SK-N-SH (cell line): Measurements from ENCODE around the gene TMEM109. TPM values are rescaled to one million over a fixed set of nuclear protein-coding genes. Genes with fewer than 3 reads are reported as not detected.

ENCODE experiments used
- CTCF ChIA-PET: fragments of 300-600, 350-600 bp; formaldehyde crosslinking; extraction: SDS; loops from one replicate; lab custom pipeline; 2021; lab: Yijun Ruan, JAX
- POLR2A ChIA-PET: fragments of 350-600 bp; sonication (Branson Sonifier 250); formaldehyde crosslinking; extraction: SDS; loops from one replicate; lab custom pipeline; 2020; ENCODE audit warnings: antibody characterized with exemption, inconsistent platforms; lab: Yijun Ruan, JAX
- DNase-seq: peaks from one replicate; pipeline ENCODE4 v3.0.0; 2012
- H2AFZ ChIP-seq: fragments of 200-600 bp; sonication (generic); 2 replicates; pipeline ENCODE4 v1.8.1; 2016; ENCODE audit warnings: antibody characterized with exemption, mild to moderate bottlenecking, low read depth
- H3F3A ChIP-seq: fragments of 200-600 bp; sonication (generic); replicated peaks from 2 replicates; pipeline ENCODE3; 2016; ENCODE audit warnings: antibody characterized with exemption, mild to moderate bottlenecking; ENCODE audit not compliant: insufficient read depth
- H3K27ac ChIP-seq, 2 experiments: fragments of 200-500 bp in 1 of 2; fragments of 200-600 bp in 1 of 2; sonication (Bioruptor generic) in 1 of 2; sonication (generic), shearing (Covaris generic) in 1 of 2; 2 replicates each; pipeline versions ENCODE4 v1.5.1 to v1.6.1; 2014 to 2016; ENCODE audit warnings: low read depth in 2 of 2, inconsistent platforms in 1 of 2, low read length in 1 of 2, mild to moderate bottlenecking in 1 of 2, mixed read lengths in 1 of 2
- H3K27me3 ChIP-seq: fragments of 200-600 bp; sonication (generic), shearing (Covaris generic); 2 replicates; pipeline ENCODE4 v1.6.1; 2016; ENCODE audit warnings: mixed run types; ENCODE audit not compliant: insufficient read depth
- H3K36me3 ChIP-seq, 2 experiments: fragments of 200-500 bp in 1 of 2; fragments of 200-600 bp in 1 of 2; sonication (Bioruptor generic) in 1 of 2; sonication (generic) in 1 of 2; replicated peaks in 1 of 2; 2 replicates each; pipeline versions ENCODE3 to v1.5.1; 2014 to 2016; ENCODE audit warnings: low read length in 1 of 2, mild to moderate bottlenecking in 1 of 2; ENCODE audit not compliant: insufficient read depth in 2 of 2, control insufficient read depth in 1 of 2
- H3K4me1 ChIP-seq, 2 experiments: fragments of 200-500 bp in 1 of 2; fragments of 200-600 bp in 1 of 2; sonication (Bioruptor generic) in 1 of 2; sonication (generic), shearing (Covaris generic) in 1 of 2; 2 replicates each; pipeline versions ENCODE4 v1.5.1 to v1.6.1; 2014 to 2016; ENCODE audit warnings: low read depth in 1 of 2, low read length in 1 of 2, mixed run types in 1 of 2; ENCODE audit not compliant: insufficient read depth in 2 of 2, control insufficient read depth in 1 of 2
- H3K4me2 ChIP-seq: fragments of 200-600 bp; sonication (generic), shearing (Covaris generic); 2 replicates; pipeline ENCODE4 v1.6.1; 2017; ENCODE audit warnings: mixed run types
- H3K4me3 ChIP-seq, 2 experiments: fragments of 200-500 bp in 1 of 2; fragments of 200-600 bp in 1 of 2; sonication (Bioruptor generic) in 1 of 2; sonication (generic), shearing (Covaris generic) in 1 of 2; 2 replicates each; pipeline versions ENCODE4 v1.5.1 to v1.8.1; 2014 to 2016; ENCODE audit warnings: low read depth in 2 of 2, inconsistent platforms in 1 of 2, low read length in 1 of 2, mild to moderate bottlenecking in 1 of 2, mixed read lengths in 1 of 2, moderate library complexity in 1 of 2
- H3K79me2 ChIP-seq: fragments of 200-600 bp; sonication (generic); 2 replicates; pipeline ENCODE4 v1.8.1; 2017; ENCODE audit warnings: mild to moderate bottlenecking; ENCODE audit not compliant: insufficient read depth
- H3K9ac ChIP-seq: fragments of 200-600 bp; sonication (generic); 2 replicates; pipeline ENCODE4 v1.6.1; 2017; ENCODE audit warnings: mixed run types
- H3K9me2 ChIP-seq: fragments of 200-600 bp; sonication (generic); 2 replicates; pipeline ENCODE4 v1.6.1; 2017; ENCODE audit warnings: mixed run types
- H3K9me3 ChIP-seq: fragments of 200-600 bp; sonication (generic); 2 replicates; pipeline ENCODE4 v1.6.1; 2017; ENCODE audit warnings: mixed run types, mild to moderate bottlenecking, moderate library complexity
- H4K20me1 ChIP-seq: fragments of 200-600 bp; sonication (generic); 2 replicates; pipeline ENCODE4 v1.6.1; 2017; ENCODE audit warnings: mild to moderate bottlenecking, mixed run types; ENCODE audit not compliant: insufficient read depth
- FOSL2 ChIP-seq: IDR thresholded peaks from 2 replicates; pipeline ENCODE4 v1.4.0; 2012; ENCODE audit warnings: low read depth, mild to moderate bottlenecking, moderate library complexity, borderline replicate concordance
- FOXJ3 ChIP-seq: sonication (generic); formaldehyde crosslinking; IDR thresholded peaks from 2 replicates; pipeline ENCODE4 v1.5.1; 2020; ENCODE audit warnings: mild to moderate bottlenecking, missing genetic modification reagents
- JUND ChIP-seq: IDR thresholded peaks from 2 replicates; pipeline ENCODE4 v1.4.0; 2012
- MXI1 ChIP-seq: IDR thresholded peaks from 2 replicates; pipeline ENCODE4 v1.6.1; 2012; ENCODE audit warnings: mild to moderate bottlenecking, low read depth, low read length, improper control_type of control experiment
- NFIC ChIP-seq: IDR thresholded peaks from 2 replicates; pipeline ENCODE4 v1.4.0; 2012; ENCODE audit warnings: borderline replicate concordance
- POLR2AphosphoS5 ChIP-seq: IDR thresholded peaks from 2 replicates; pipeline ENCODE4 v1.6.1; 2012; ENCODE audit warnings: low read depth, low read length
- RAD21 ChIP-seq: IDR thresholded peaks from 2 replicates; pipeline ENCODE4 v1.6.1; 2012; ENCODE audit warnings: mild to moderate bottlenecking, low read length
- RCOR1 ChIP-seq: fragments of 150-350 bp; IDR thresholded peaks from 2 replicates; pipeline ENCODE4 v1.6.1; 2017; ENCODE audit warnings: antibody characterized with exemption, low read length
- RFX5 ChIP-seq: IDR thresholded peaks from 2 replicates; pipeline ENCODE4 v1.6.1; 2012; ENCODE audit warnings: mild to moderate bottlenecking, improper control_type of control experiment, low read length
- SIN3A ChIP-seq: IDR thresholded peaks from 2 replicates; pipeline ENCODE4 v1.6.1; 2012; ENCODE audit warnings: low read depth, mild to moderate bottlenecking, low read length, moderate library complexity, borderline replicate concordance
- TCF12 ChIP-seq: IDR thresholded peaks from 2 replicates; pipeline ENCODE4 v1.4.0; 2012
- TEAD4 ChIP-seq: IDR thresholded peaks from 2 replicates; pipeline ENCODE4 v1.4.0; 2012; ENCODE audit warnings: mild to moderate bottlenecking, borderline replicate concordance; ENCODE audit not compliant: insufficient read depth
- YY1 ChIP-seq: IDR thresholded peaks from 2 replicates; pipeline ENCODE4 v1.4.0; 2012; ENCODE audit warnings: low read depth, mild to moderate bottlenecking
- WGBS: methylation state at CpG from one replicate; pipeline ENCODE4 v1.1.6; 2017; ENCODE audit warnings: low lambda C conversion rate; 5-methylcytosine and 5-hydroxymethylcytosine counted together
- polyA plus RNA-seq, 3 experiments: library from polyadenylated mRNA; depleted of rRNA; stranded (reverse); fragments of >200 nt; gene quantifications; 2 replicates each; pipeline ENCODE4 v1.2.3, GENCODE V29; 2012
- TF ChIP-seq, protein P1 (sequence below): IDR thresholded peaks from 2 replicates; pipeline ENCODE4 v1.4.0; 2012; ENCODE audit warnings: low read depth, borderline replicate concordance
- TF ChIP-seq, protein P2 (sequence below): IDR thresholded peaks from 2 replicates; pipeline ENCODE4; 2012
- TF ChIP-seq, protein P3 (sequence below): fragments of 150-350 bp; IDR thresholded peaks from 2 replicates; pipeline ENCODE4 v1.6.1; 2016; ENCODE audit warnings: mild to moderate bottlenecking, low read depth, low read length
- TF ChIP-seq, protein P4 (sequence below): IDR thresholded peaks from 2 replicates; pipeline ENCODE4 v1.6.1; 2012; ENCODE audit warnings: mild to moderate bottlenecking, low read depth, low read length, moderate library complexity
- TF ChIP-seq, protein P5 (sequence below): IDR thresholded peaks from 2 replicates; pipeline ENCODE4 v1.4.0; 2012; ENCODE audit warnings: low read depth, borderline replicate concordance
- TF ChIP-seq, protein P6 (sequence below): IDR thresholded peaks from 2 replicates; pipeline ENCODE4 v1.4.0; 2012; ENCODE audit warnings: low read depth
- TF ChIP-seq, protein P7 (sequence below): fragments of 200-600 bp; sonication (generic); IDR thresholded peaks from 2 replicates; pipeline ENCODE4 v1.6.1; 2017; ENCODE audit warnings: antibody characterized with exemption, mild to moderate bottlenecking, moderate library complexity

The TMEM109 gene
- polyA plus RNA-seq, 1 of the 3 experiments (the other 2 are of a cell fraction): 52.7 TPM

DNA sequence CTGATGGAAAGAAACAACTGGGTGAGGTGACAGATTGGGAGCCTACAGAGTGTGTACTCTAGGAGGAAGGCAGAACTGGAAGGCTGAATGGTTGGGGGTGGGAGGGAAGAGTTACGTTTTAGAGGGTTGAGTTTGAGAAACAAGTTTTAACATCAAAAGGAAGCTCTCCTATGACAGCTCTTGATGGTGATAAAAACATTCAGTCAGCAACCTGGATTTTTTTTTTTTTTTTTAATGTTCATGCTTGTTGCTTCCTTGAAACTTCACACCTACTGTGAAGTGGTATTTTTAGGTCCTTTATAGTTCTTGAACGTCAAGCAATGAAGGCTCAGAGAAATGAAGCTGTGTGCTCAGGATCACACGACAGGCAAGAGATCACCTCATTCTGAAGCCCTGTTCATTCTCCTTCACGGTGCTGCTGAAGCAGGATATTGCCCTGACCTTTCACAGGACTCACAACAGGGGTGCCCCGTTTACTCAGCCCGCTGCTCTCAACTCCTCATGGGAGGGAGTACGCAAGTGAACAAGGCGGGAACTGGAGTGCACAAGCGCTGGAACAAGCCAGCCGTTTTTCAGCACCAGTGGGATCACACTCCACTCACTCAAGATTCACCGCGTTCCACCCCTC is 1.6 kb upstream of the TMEM109 start:
- DNase-seq: no peak
- H3K27ac ChIP-seq: no peak overlapping the region
- H3K4me1 ChIP-seq: peaks cover 7 to 20% of the 10 kb centered on the region in 2 experiments; a peak in 1 of 4 replicates
- no peaks in the 10 kb centered on the region; the same call in 1 of the 2 replicates for H3K27me3 ChIP-seq
- no peak for TF ChIP-seq NFIC
- TF ChIP-seq RCOR1: no peak
- TF ChIP-seq, protein P1, sequence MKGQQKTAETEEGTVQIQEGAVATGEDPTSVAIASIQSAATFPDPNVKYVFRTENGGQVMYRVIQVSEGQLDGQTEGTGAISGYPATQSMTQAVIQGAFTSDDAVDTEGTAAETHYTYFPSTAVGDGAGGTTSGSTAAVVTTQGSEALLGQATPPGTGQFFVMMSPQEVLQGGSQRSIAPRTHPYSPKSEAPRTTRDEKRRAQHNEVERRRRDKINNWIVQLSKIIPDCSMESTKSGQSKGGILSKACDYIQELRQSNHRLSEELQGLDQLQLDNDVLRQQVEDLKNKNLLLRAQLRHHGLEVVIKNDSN: no peak
- no peak for TF ChIP-seq SIN3A
- no peak for TF ChIP-seq MXI1
- TF ChIP-seq, protein P2, sequence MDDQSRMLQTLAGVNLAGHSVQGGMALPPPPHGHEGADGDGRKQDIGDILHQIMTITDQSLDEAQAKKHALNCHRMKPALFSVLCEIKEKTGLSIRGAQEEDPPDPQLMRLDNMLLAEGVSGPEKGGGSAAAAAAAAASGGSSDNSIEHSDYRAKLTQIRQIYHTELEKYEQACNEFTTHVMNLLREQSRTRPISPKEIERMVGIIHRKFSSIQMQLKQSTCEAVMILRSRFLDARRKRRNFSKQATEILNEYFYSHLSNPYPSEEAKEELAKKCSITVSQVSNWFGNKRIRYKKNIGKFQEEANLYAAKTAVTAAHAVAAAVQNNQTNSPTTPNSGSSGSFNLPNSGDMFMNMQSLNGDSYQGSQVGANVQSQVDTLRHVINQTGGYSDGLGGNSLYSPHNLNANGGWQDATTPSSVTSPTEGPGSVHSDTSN: no peak
- no peak for TF ChIP-seq TEAD4
- TF ChIP-seq, protein P3, sequence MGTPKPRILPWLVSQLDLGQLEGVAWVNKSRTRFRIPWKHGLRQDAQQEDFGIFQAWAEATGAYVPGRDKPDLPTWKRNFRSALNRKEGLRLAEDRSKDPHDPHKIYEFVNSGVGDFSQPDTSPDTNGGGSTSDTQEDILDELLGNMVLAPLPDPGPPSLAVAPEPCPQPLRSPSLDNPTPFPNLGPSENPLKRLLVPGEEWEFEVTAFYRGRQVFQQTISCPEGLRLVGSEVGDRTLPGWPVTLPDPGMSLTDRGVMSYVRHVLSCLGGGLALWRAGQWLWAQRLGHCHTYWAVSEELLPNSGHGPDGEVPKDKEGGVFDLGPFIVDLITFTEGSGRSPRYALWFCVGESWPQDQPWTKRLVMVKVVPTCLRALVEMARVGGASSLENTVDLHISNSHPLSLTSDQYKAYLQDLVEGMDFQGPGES: no peak
- no peak for TF ChIP-seq FOXJ3 (CRISPR knock-in tag)
- TF ChIP-seq, protein P4, sequence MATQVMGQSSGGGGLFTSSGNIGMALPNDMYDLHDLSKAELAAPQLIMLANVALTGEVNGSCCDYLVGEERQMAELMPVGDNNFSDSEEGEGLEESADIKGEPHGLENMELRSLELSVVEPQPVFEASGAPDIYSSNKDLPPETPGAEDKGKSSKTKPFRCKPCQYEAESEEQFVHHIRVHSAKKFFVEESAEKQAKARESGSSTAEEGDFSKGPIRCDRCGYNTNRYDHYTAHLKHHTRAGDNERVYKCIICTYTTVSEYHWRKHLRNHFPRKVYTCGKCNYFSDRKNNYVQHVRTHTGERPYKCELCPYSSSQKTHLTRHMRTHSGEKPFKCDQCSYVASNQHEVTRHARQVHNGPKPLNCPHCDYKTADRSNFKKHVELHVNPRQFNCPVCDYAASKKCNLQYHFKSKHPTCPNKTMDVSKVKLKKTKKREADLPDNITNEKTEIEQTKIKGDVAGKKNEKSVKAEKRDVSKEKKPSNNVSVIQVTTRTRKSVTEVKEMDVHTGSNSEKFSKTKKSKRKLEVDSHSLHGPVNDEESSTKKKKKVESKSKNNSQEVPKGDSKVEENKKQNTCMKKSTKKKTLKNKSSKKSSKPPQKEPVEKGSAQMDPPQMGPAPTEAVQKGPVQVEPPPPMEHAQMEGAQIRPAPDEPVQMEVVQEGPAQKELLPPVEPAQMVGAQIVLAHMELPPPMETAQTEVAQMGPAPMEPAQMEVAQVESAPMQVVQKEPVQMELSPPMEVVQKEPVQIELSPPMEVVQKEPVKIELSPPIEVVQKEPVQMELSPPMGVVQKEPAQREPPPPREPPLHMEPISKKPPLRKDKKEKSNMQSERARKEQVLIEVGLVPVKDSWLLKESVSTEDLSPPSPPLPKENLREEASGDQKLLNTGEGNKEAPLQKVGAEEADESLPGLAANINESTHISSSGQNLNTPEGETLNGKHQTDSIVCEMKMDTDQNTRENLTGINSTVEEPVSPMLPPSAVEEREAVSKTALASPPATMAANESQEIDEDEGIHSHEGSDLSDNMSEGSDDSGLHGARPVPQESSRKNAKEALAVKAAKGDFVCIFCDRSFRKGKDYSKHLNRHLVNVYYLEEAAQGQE: no peak
- no peak for TF ChIP-seq FOSL2
- TF ChIP-seq TCF12: no peak
- no peak for TF ChIP-seq JUND
- TF ChIP-seq, protein P5, sequence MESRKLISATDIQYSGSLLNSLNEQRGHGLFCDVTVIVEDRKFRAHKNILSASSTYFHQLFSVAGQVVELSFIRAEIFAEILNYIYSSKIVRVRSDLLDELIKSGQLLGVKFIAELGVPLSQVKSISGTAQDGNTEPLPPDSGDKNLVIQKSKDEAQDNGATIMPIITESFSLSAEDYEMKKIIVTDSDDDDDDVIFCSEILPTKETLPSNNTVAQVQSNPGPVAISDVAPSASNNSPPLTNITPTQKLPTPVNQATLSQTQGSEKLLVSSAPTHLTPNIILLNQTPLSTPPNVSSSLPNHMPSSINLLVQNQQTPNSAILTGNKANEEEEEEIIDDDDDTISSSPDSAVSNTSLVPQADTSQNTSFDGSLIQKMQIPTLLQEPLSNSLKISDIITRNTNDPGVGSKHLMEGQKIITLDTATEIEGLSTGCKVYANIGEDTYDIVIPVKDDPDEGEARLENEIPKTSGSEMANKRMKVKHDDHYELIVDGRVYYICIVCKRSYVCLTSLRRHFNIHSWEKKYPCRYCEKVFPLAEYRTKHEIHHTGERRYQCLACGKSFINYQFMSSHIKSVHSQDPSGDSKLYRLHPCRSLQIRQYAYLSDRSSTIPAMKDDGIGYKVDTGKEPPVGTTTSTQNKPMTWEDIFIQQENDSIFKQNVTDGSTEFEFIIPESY: no peak
- TF ChIP-seq, protein P6, sequence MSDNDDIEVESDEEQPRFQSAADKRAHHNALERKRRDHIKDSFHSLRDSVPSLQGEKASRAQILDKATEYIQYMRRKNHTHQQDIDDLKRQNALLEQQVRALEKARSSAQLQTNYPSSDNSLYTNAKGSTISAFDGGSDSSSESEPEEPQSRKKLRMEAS: no peak
- no peak for TF ChIP-seq RFX5
- no peak for TF ChIP-seq POLR2AphosphoS5
- TF ChIP-seq YY1: no peak
- no peak for TF ChIP-seq RAD21
- TF ChIP-seq, protein P7, sequence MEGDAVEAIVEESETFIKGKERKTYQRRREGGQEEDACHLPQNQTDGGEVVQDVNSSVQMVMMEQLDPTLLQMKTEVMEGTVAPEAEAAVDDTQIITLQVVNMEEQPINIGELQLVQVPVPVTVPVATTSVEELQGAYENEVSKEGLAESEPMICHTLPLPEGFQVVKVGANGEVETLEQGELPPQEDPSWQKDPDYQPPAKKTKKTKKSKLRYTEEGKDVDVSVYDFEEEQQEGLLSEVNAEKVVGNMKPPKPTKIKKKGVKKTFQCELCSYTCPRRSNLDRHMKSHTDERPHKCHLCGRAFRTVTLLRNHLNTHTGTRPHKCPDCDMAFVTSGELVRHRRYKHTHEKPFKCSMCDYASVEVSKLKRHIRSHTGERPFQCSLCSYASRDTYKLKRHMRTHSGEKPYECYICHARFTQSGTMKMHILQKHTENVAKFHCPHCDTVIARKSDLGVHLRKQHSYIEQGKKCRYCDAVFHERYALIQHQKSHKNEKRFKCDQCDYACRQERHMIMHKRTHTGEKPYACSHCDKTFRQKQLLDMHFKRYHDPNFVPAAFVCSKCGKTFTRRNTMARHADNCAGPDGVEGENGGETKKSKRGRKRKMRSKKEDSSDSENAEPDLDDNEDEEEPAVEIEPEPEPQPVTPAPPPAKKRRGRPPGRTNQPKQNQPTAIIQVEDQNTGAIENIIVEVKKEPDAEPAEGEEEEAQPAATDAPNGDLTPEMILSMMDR: no peak
- H3K4me2 ChIP-seq: no peak overlapping the region
- 89% methylated on average over 11 of the region's 12 CpGs for WGBS
- H3F3A ChIP-seq: no peaks in the 10 kb centered on the region
- no peaks in the 10 kb centered on the region for H3K36me3 ChIP-seq
- POLR2A ChIA-PET: no interaction called here
- no peaks in the 10 kb centered on the region for H3K9me2 ChIP-seq
- H3K79me2 ChIP-seq: peaks cover 21% of the 10 kb centered on the region; the same call in 1 of the 2 replicates
- H2AFZ ChIP-seq: no peak overlapping the region
- no peak overlapping the region for H3K4me3 ChIP-seq
- no peak overlapping the region for H3K9ac ChIP-seq
- CTCF ChIA-PET: interaction anchor here (0.7 to 2.5 kb wide), 4 partner anchors 13 to 217 kb away, joined by 3 to 25 read pairs (median 5); no protein-coding TSS in a partner anchor
- H4K20me1 ChIP-seq: no peaks in the 10 kb centered on the region; the same call in 1 of the 2 replicates
- H3K9me3 ChIP-seq: no peaks in the 10 kb centered on the region
